Uterus (tissue), 4 donors: Measurements from ENCODE around the gene AOAH. TPM values are rescaled to one million over a fixed set of nuclear protein-coding genes. Genes with fewer than 3 reads are reported as not detected.

Experiments used
- DNase-seq, 2 donors: peaks; one replicate each; pipeline ENCODE4 v3.0.0-alpha.2; 2019 to 2020
- H3K27ac ChIP-seq, 2 donors: fragments of 200-600 bp; sonication (generic); 1 replicate in 1 of 2; 2 replicates in 1 of 2; pipeline ENCODE4 v1.5.1; 2016 to 2018
- H3K27me3 ChIP-seq, 2 donors: fragments of 200-600 bp; sonication (generic); one replicate each; pipeline ENCODE4 v1.5.1; 2018 to 2019; ENCODE audit warnings: control low read depth in 1 of 2
- H3K36me3 ChIP-seq, 2 donors: fragments of 200-600 bp; sonication (generic); one replicate each; pipeline ENCODE4 v1.5.1; 2019; ENCODE audit warnings: control low read depth in 1 of 2
- H3K4me1 ChIP-seq, 2 donors: fragments of 200-600 bp; sonication (generic); one replicate each; pipeline ENCODE4 v1.5.1; 2018 to 2019; ENCODE audit warnings: control low read depth in 1 of 2
- H3K4me3 ChIP-seq, 2 donors: fragments of 200-600 bp; sonication (generic); 1 replicate in 1 of 2; 2 replicates in 1 of 2; pipeline ENCODE4 v1.5.1; 2018 to 2019; ENCODE audit warnings: mild to moderate bottlenecking in 1 of 2
- H3K9me3 ChIP-seq, 2 donors: fragments of 200-600 bp; sonication (generic); one replicate each; pipeline ENCODE4 v1.5.1; 2019; ENCODE audit warnings: control low read depth in 1 of 2
- CTCF ChIP-seq, 4 experiments: fragments of 200-600 bp in 2 of 4; fragments of 450-650 bp in 2 of 4; sonication (generic) in 2 of 4; IDR thresholded peaks; one replicate each; pipeline ENCODE4 v1.5.1; 2016 to 2019; ENCODE audit warnings: antibody characterized with exemption in 4 of 4, mild to moderate bottlenecking in 2 of 4, moderate library complexity in 1 of 4
- POLR2A ChIP-seq, 2 donors: fragments of 450-650 bp; IDR thresholded peaks; one replicate each; pipeline ENCODE4 v1.6.1; 2016; ENCODE audit warnings: antibody characterized with exemption in 2 of 2, mild to moderate bottlenecking in 1 of 2, moderate library complexity in 1 of 2
- intact Hi-C: fragments of 100-400 bp; cut with DNase I; formaldehyde crosslinking; loops from one replicate; pipeline ENCODE4 v1.15.1; 2023; ENCODE audit warnings: low total_unique reads
- total RNA-seq, 4 donors: library from RNA; depleted of rRNA in 3 of 4; stranded (reverse); fragments of >200 nt in 3 of 4; gene quantifications; one replicate each; pipeline versions ENCODE4 v1.1.0 to v1.2.4, GENCODE V29; 2014 to 2023
- donor health status: DM: yes; HTN: yes; CAD: no.

AOAH gene
- total RNA-seq, 4 donors from 2014 or later: 5.5 to 60.9 (median 8.6) TPM

- Histone ChIP-seq H3K36me3 (no peaks in the 10 kb centered on the region), H3K4me3 (no peak overlapping the region), H3K27me3 (no peaks in the 10 kb centered on the region), H3K4me1 (no peaks in the 10 kb centered on the region), H3K27ac (no peak overlapping the region), H3K9me3 (no peaks in the 10 kb centered on the region)
- TF ChIP-seq POLR2A (IDR thresholded peaks at IDR 0.05) (no peak), CTCF (IDR thresholded peaks at IDR 0.05) (no peak)
- intact Hi-C loops: no loop called here
- no peak for DNase-seq
Measured at GRCh38 chr7:36531951-36532350, 192.3 kb downstream of the AOAH start.

GRCh38 chr7:36530456-36530855, 193.8 kb downstream of the AOAH start:
- Histone ChIP-seq H3K4me3 (no peak overlapping the region), H3K27me3 (no peaks in the 10 kb centered on the region), H3K36me3 (no peaks in the 10 kb centered on the region), H3K27ac (no peak overlapping the region), H3K4me1 (no peaks in the 10 kb centered on the region), H3K9me3 (no peaks in the 10 kb centered on the region)
- TF ChIP-seq CTCF (IDR thresholded peaks at IDR 0.05) (no peak), POLR2A (IDR thresholded peaks at IDR 0.05) (no peak)
- no peak for DNase-seq
- intact Hi-C loops: no loop called here

DNA sequence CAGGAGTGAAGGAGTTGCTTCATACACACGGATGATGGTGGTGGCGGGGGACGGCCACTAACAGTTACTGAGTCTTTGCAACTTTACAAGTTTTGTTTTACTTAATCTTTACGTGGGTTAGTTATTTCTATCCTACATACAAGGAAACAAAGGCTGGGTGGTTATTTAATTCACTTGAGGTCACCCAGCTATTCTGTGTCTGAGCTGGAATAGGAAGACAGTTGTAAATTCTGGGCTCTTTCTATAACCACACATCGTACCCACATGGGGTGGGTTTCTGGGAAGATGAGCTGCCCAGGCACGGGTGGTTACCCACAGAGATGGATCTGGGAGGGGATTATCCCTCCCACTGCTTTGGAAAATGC, 196.8 kb downstream of the AOAH start:
- H3K27me3 ChIP-seq: no peaks in the 10 kb centered on the region
- H3K36me3 ChIP-seq: no peaks in the 10 kb centered on the region
- H3K27ac ChIP-seq: no peak overlapping the region
- no peak for TF ChIP-seq CTCF (IDR thresholded peaks at IDR 0.05)
- no peak for TF ChIP-seq POLR2A (IDR thresholded peaks at IDR 0.05)
- H3K9me3 ChIP-seq: no peaks in the 10 kb centered on the region
- DNase-seq: no peak
- H3K4me1 ChIP-seq: no peaks in the 10 kb centered on the region
- intact Hi-C loops: no loop called here
- no peak overlapping the region for H3K4me3 ChIP-seq

GRCh38 chr7:36526863-36527548, 197.3 kb downstream of the AOAH start:
- intact Hi-C loops: no loop called here

More at GRCh38 chr7:36526863-36527548, 197.3 kb downstream of the AOAH start:
- TF ChIP-seq POLR2A (IDR thresholded peaks at IDR 0.05): no peak
- no peak for TF ChIP-seq CTCF (IDR thresholded peaks at IDR 0.05)
- no peak overlapping the region for H3K27ac ChIP-seq
- no peak for DNase-seq
- no peaks in the 10 kb centered on the region for H3K9me3 ChIP-seq
- H3K4me3 ChIP-seq: no peak overlapping the region
- no peaks in the 10 kb centered on the region for H3K27me3 ChIP-seq
- H3K4me1 ChIP-seq: no peaks in the 10 kb centered on the region
- H3K36me3 ChIP-seq: no peaks in the 10 kb centered on the region
